HUDEP-2 (cell line): Measurements from ENCODE around the gene IRX1.

Experiments
- DNase-seq, 76 experiments: peaks; one replicate each; lab custom pipeline; 2025; ENCODE audit not compliant: unreplicated experiment in 76 of 76; lab: John Stamatoyannopoulos, UW

The IRX1 gene

GRCh38 chr5:3642231-3642630 is 46.6 kb downstream of the IRX1 start:
- DNase-seq, result no peak

DNA sequence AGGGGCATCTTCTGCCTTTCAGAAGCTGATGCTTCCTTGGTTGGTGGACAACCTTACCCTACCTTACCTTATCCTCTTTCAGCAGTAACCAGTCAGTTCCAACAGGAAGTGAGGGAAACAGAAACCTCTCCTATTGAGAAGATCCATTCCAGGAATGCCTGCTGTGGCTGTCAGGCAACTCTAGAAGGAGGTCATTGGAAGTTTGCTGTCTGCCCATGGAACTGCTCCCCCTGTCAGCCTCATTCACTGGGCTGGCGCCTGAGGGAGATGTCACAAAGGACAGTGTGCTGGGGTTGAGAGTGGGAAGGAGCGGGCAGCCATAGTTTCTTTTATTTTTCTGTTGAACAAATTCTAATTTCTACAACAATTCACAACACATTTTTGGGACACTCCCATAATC is 54.7 kb downstream of the IRX1 start:
- DNase-seq, result no peak

DNA sequence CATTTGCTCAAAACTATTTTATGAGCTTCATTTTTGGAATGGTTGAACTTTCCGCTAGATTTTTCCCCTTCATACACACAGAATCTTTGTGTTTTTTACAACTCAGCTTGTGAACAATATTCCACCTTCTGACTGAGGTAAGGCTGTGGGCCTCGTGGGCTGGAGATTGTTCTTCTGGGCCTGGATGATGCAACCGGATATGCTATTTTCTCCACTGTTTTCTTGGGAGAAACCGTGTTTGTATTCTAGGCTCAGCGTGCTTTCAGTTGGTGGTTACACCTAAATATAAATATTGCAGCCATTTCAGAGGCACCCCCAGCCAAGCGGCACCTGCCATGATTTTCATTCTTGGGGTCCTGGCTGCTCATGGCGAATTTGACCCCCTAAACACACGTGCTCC is 55.2 kb downstream of the IRX1 start:
- no peak for DNase-seq
